GM18517 (cell line): ENCODE results near the gene DGKE.

Source experiments
- ATAC-seq: cut with Tn5 transposase; IDR thresholded peaks from one replicate; pipeline ENCODE4 v1.9.1; 2021; ENCODE audit warnings: mild to moderate bottlenecking, moderate library complexity; ENCODE audit not compliant: unreplicated experiment

The DGKE gene

GRCh38 chr17:56887552-56888467 is 53.9 kb downstream of the DGKE start:
- ATAC-seq: no peak

- no peak for ATAC-seq
These were observed 56.4 kb downstream of the DGKE start for GRCh38 chr17:56890390-56890789.

- no peak for ATAC-seq
These were observed 57.1 kb downstream of the DGKE start for GRCh38 chr17:56890906-56891674.

GRCh38 chr17:56891751-56892150 is 57.8 kb downstream of the DGKE start:
- no peak for ATAC-seq

- ATAC-seq: no peak
These were observed 58.4 kb downstream of the DGKE start for GRCh38 chr17:56892333-56892732.

GRCh38 chr17:56893503-56893902 is 59.6 kb downstream of the DGKE start:
- ATAC-seq: no peak

GRCh38 chr17:56894859-56895455 is 61.0 kb downstream of the DGKE start:
- no peak for ATAC-seq

- no peak for ATAC-seq
These were observed 62.4 kb downstream of the DGKE start for GRCh38 chr17:56896217-56896967.

GRCh38 chr17:56896968-56897359 is 63.0 kb downstream of the DGKE start:
- ATAC-seq: no peak

GRCh38 chr17:56897646-56898424 is 63.9 kb downstream of the DGKE start:
- ATAC-seq: peak; percentile 56

GRCh38 chr17:56898874-56899273 is 64.9 kb downstream of the DGKE start:
- ATAC-seq: no peak

- no peak for ATAC-seq
These were observed 65.5 kb downstream of the DGKE start for GRCh38 chr17:56899403-56899802.

- no peak for ATAC-seq
These were observed 68.4 kb downstream of the DGKE start for GRCh38 chr17:56902348-56902747.

GRCh38 chr17:56903560-56903959 is 69.6 kb downstream of the DGKE start:
- ATAC-seq: no peak

- peak; percentile 82 for ATAC-seq
These were observed 74.1 kb downstream of the DGKE start for GRCh38 chr17:56908001-56908542.

- no peak for ATAC-seq
These were observed 76.0 kb downstream of the DGKE start for GRCh38 chr17:56909742-56910508.

- no peak for ATAC-seq
These were observed 76.7 kb downstream of the DGKE start for GRCh38 chr17:56910509-56911235.
